Stimulated activated CD4-positive, alpha-beta T cell treated with anti-CD3 and anti-CD28 coated beads, Interleukin-1b, Interleukin-23, amount 100 ng/mL, for 4 hours (primary cell): Measurements from ENCODE around the gene S100B.
A peak's percentile ranks its signal among the peaks of the same experiment; 100 is the strongest.

Experiments used
- DNase-seq, 2 donors: peaks; one replicate each; pipeline ENCODE4 v3.0.0-alpha.2; 2020; ENCODE audit warnings: low read depth in 2 of 2

The S100B gene

GRCh38 chr21:46627726-46628125 lies 22.8 kb upstream of the S100B start:
- no peak for DNase-seq

- no peak for DNase-seq
Measured at GRCh38 chr21:46626975-46627501, 22.2 kb upstream of the S100B start.

DNA sequence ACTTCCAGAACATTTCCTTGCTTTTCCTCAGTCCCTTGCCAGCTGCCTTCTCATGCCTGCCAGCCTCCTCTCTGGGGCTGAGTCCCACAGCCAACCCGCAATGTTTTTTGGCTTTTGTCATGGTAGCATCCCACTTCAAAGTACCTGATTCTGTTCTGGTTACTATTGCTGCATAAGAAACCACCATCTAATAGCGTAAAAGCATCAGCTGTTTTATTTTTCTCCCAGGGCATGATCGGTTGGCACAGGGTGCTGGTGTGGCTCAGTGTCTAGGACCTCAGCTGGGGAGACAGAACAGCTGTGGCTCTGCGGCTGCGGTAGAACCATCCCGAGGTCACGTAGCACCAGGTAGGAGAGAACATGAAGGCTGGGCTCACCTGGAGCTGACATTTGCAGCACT lies 21.7 kb upstream of the S100B start:
- no peak for DNase-seq

GRCh38 chr21:46625759-46626158 lies 20.9 kb upstream of the S100B start:
- no peak for DNase-seq

DNA sequence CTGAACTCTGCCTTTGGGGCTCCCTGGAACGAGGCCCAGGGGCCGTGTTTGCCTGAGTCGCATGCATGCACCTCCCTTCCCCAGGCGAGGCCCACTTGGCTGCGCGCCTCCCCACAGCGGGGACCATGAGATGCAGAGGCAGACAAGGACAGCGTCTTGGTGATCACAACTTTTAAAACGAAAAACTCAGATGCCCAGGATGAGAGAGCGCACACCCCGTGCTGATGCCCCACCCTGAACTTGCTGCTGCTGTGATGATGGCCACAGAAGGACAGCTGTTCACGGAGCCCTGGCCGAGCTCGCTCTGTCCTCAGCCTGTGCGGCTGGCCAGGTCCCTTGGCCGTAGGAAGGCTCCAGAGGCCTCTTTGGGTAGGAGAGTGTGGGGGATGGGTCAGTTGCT lies 19.2 kb upstream of the S100B start:
- no peak for DNase-seq

DNA sequence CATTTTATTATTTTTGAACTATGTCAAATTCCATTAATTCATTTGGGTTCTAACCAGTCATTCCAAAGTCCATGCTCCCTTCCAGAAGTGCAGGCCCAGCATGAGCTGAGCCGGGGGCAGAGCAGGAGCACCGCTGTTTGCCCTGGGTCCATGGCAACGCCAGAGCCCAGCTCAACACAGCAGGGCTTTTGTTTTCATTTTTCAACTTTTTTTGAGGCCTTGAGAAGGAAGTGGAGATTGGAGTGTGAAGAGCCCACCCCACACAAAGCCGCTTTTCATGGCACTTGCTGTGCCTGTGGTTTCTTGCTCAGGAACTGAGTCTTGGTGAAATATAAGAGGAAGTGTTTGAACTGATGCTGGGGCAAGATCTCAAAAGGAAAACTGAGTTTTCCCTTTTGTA lies 17.3 kb upstream of the S100B start:
- no peak for DNase-seq

DNA sequence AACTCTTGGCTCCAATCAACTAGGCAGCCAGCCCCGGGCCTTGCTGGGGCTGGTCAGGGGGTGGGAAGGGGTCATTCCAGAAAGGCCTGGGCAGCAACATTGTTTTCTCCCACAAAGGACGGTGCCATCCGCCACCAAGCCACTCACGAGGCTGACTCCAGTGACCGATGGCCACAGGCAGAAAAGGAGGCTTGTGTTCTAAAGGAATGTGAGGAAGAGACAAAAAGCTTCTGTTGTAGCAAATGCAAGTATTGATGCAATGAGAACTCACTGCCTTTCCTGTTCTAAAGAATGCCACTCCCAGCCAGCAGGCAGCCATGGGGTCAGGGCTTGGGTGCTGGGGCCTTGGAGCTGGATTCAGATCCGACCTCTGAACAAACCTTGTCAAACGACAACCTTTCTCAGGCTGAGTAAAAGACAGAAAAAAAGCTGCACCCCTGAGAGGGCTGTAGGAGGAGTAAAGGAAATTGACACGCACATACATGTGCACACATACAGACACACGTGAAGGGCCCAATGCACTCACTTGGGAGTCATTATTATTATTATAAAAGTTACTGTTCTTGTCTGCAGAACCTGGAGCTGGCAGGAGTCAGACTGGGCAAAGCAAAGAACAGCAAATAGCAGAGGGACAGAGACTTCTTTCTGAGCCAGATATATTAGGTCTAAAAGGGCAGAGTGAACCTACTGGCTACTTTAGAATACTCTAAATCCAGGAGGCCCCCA lies 16.7 kb upstream of the S100B start:
- no peak for DNase-seq

DNA sequence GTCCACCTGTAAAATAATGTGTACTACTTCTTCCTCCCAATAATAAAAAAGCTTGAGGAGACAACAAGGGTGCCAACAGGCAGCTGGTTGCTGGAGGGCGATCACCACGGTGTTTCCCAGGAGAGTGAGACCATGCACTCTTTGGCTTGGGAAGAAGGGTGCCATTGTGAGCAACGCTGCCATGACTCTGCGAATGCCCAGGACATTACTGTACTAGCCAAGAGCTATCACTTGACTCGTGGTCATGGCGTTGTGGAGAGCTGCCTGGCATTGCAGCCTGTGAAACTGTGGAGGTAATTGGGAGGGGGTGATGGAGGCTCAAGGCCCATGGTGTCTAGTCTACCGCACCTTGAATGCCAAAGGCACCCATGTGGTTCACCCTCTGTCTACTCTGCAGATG lies 16.0 kb upstream of the S100B start:
- no peak for DNase-seq

DNA sequence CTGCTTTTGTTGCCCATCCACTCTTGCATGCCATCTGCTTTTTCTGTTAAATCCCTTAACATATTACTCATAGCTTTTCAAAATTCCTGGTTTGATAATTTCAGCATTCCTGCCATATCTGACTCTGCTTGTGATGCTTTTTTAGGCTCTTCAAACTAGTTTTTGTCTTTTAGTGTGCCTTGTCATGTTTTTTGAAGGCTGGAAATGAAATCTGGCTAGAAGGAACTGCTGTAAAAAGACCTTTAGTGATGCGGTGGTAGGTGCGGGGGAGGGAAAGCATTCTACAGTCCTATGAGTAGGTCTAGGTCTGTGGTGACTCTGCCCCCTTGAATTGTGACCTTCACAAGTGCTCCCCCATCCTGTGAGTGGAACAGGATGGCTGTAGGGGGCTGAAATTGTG lies 15.0 kb upstream of the S100B start:
- DNase-seq, result no peak

- DNase-seq, result no peak
Measured at GRCh38 chr21:46618738-46619379, 14.0 kb upstream of the S100B start.

GRCh38 chr21:46617267-46618051 lies 12.6 kb upstream of the S100B start:
- DNase-seq, result no peak

DNA sequence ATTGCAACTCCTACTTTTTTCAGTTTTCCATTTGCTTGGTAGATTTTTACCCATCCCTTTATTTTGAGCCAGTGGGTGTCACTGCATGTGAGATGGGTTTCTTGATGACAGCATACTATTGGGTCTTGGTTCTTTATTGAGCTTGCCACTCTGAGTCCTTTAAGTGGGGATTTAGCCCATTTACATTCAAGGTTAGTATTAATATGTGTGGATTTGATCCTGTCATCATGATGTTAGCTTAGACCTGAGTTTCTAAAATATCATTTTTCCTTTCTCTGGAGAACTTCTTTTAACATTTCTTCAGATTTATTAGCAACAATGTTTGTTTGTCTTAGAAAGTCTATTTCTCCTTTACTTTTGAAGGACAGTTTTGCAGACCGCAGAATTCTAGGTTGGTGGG lies 11.8 kb upstream of the S100B start:
- no peak for DNase-seq

DNA sequence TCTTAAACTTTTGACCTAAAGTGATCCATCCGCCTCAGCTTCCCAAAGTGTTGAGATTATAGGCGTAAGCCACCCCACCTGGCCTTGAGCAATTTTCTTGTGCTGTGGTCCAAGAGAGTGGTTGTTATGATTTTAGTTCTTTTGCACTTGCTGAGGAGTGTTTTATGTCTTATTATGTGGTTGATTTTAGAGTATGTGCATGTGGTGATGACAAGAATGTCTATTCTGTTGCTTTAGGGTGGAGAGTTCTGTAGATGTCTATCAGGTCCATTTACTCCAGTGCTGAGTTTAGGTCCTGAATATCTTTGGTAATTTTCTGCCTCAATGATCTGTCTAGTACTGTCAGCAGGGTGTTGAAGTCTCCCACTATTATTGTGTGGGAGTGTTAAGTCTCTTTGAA lies 11.2 kb upstream of the S100B start:
- no peak for DNase-seq

- no peak for DNase-seq
Measured at GRCh38 chr21:46613391-46613790, 8.5 kb upstream of the S100B start.

DNA sequence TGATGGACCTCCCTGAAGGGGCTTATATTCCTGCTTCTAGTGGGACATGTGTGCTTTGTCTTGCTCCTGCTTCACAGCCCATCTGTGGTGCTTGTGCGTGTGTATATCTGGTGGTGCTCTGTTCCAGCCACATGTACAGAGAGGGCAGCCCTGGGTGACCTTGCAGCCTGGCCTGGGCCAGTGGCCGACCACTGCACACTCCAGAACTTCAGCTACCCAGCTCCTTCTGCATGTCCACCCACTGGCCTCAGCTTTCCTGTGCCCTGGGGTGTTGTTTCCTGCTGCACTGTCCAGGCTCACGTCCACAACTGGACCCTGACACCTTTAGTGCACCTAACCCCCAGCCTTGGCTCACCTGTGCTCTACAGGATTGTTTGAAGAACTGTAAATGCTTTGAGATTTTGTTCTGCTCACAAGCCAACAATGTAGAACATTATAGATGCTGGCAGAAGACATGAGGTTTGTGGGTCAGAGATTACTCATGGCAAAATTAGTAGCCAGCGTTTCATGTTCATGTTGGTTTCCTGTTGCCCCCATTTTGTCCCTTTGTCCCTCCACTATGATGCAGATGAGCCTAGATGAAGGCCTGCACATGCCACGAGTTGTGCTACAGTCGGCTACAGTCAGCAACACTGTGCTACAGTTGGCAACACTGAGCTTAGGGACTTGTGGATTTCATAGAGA lies 5.3 kb upstream of the S100B start:
- no peak for DNase-seq

DNA sequence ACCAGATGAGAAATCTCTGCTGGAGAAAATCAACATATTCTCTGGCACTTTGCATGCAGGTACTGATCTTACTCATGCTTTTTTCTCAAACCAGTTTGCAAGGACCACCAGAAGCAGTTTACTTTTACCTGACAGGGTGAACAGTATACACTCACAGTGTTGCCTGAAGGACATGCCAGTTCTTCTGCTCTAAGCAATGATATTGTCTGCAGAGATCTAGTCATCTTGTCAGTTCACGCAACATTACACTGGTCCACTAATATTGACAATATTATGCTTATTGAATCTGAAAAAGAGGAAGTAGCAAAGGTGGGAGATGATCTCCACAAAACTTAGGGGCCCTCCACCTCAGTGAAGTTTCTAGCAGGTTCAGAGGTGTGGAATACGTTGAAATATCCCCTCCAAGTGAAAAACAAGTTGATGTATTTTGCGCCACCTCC lies 3.8 kb upstream of the S100B start:
- DNase-seq, result no peak

- no peak for DNase-seq
Measured at GRCh38 chr21:46607636-46608035, 2.8 kb upstream of the S100B start.

GRCh38 chr21:46606427-46606813 lies 1.5 kb upstream of the S100B start:
- no peak for DNase-seq

GRCh38 chr21:46605767-46606426 lies 1.0 kb upstream of the S100B start:
- DNase-seq, result peak in 1 of 2 donors; percentile 18

GRCh38 chr21:46604329-46604974 lies 430 bp downstream of the S100B start:
- DNase-seq, result no peak

GRCh38 chr21:46603228-46603627 lies 1.7 kb downstream of the S100B start:
- no peak for DNase-seq
